ENCODE data around the gene RASA4.
"Not testable (repeated sequence)": the region's sequence is repeated elsewhere in the genome, so short reads cannot be mapped to it uniquely, and the experiment has no call there.

The RASA4 gene

DNA sequence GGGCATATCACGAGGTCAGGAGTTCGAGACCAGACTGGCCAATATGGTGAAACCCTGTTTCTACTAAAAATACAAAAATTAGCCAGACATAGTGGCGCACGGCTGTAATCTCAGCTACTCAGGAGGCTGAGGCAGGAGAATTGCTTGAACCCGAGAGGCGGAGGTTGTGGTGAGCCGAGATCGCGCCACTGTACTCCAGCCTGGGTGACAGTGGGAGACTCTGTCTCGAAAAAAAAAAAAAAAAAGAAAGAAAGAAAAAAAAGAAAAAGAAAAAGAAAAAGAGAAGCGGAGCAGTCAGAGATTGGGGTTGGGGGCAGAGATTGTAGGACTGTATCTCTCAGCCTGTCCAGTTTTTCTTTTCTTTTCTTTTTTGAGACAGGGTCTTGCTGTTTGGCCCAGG is 73.8 kb downstream of the RASA4 start:
- not testable (repeated sequence) for DNase-seq

DNA sequence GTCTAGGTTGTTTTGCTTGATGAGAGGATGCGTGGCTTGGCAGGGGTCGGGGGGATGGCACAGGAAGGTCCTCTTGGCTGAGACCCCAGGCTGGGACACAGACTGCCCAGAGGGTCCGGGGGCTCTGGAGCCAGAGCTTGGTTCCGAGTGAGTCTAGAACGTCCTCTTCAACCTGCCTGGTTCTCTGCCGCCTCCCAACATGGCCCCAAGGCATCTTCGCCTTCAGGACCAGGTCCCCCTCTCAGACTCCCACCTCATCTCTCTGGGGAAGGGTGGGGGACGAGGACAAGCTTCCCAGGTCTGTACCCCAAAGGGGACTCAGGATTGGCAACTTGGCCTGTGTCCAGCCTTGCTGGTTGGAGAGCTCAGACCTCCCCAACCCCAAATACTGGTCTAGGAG is 74.5 kb downstream of the RASA4 start:
- not testable (repeated sequence) for DNase-seq

GRCh38 chr7:102540604-102541003 is 76.0 kb downstream of the RASA4 start:
- DNase-seq = not testable (repeated sequence)

DNA sequence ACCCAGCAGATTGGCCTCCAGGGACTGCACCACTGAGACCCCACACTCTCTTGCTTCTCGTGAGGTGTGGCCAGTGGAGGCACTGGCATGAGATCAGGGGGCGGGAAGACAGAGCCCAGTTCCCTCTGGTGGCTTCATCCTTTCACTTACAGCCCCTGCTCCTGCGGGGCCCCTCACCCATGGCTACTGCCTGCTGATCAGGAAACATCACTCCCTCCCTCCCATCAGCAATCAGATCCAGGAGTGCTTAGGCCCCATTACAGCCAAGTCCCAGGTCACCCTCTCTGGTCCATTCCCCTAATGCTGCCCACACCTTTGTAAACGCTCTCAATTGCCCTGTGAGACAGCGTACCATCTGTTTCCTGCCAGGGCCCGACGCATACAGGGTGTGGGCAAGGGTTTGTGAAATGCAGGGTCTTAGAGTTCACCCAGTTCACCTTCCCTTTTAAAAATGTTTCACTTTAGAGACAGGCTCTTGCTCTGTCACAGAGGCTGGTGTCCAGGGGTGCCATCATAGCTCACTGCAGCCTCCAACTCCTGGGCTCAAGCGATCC is 81.4 kb downstream of the RASA4 start:
- DNase-seq = not testable (repeated sequence)

- DNase-seq = not testable (repeated sequence)
Measured at GRCh38 chr7:102532127-102532526, 84.4 kb downstream of the RASA4 start.

GRCh38 chr7:102531583-102531982 is 85.0 kb downstream of the RASA4 start:
- DNase-seq = not testable (repeated sequence)

GRCh38 chr7:102527822-102528793 is 88.4 kb downstream of the RASA4 start:
- not testable (repeated sequence) for DNase-seq

- DNase-seq = not testable (repeated sequence)
Measured at GRCh38 chr7:102527182-102527581, 89.4 kb downstream of the RASA4 start.

GRCh38 chr7:102524803-102525202 is 91.8 kb downstream of the RASA4 start:
- DNase-seq = not testable (repeated sequence)
